IPS DF 4.7 (cell line): ENCODE measurements around the gene ZBED5.

Source experiments
- DNase-seq: peaks from one replicate; pipeline ENCODE4 v3.0.0-alpha.2; 2013; ENCODE audit warnings: low spot score; ENCODE audit errors: extremely low read depth

The ZBED5 gene

DNA sequence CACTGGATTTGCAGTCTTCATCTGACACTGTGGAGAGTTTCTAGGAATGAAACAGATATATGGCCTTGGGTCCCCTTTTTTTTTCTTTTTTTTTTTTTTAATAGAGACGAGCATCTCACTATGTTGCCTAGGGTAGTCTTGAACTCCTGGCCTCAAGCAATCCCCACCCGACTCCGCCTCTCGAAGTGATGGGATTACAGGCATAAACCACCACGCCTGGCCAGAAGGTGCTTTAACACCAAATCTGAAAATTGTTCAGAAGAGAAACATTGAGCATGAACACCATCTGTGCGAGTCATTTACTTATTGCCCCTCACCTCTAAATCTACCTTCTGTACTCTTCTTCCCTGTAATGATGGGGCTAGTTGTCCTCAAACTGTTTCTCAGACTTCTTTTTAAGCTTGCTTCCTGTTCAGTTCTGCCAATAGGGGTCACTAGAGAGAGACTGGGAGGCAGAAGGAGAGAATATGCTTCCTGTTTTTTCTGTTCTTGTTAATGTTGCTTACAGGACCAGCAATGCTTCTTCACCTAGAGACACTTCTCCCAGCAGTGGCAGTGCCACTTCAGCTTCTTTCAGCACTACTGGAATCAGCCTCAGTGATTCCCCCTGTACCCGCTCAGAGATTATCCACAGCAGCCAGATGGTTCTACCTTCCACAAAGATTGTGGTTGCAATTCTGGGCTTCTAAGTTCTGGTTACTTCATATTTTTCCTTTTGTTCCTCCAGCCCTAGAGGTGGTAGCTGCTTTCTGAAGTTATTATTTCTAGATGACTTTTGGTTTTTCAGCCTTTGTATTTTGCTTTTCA, 20.8 kb upstream of the ZBED5 start:
- DNase-seq = peak; percentile 53

DNA sequence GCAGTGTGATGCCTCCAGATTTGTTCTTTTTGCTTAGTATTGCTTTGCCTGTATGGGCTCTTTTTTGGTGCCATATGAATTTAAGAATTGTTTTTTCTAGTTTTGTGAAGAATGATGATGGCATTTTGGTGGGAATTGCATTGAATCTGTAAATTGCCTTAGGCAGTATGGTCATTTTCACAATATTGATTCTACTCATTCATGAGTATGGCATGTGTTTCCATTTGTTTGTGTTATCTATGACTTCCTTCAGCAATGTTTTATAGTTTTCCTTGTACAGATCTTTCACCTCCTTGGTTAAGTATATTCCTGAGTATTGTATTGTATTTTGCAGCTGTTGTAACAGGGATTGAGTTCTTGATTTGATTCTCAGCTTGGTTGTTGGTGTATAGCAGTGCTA, 18.3 kb upstream of the ZBED5 start:
- no peak for DNase-seq

DNA sequence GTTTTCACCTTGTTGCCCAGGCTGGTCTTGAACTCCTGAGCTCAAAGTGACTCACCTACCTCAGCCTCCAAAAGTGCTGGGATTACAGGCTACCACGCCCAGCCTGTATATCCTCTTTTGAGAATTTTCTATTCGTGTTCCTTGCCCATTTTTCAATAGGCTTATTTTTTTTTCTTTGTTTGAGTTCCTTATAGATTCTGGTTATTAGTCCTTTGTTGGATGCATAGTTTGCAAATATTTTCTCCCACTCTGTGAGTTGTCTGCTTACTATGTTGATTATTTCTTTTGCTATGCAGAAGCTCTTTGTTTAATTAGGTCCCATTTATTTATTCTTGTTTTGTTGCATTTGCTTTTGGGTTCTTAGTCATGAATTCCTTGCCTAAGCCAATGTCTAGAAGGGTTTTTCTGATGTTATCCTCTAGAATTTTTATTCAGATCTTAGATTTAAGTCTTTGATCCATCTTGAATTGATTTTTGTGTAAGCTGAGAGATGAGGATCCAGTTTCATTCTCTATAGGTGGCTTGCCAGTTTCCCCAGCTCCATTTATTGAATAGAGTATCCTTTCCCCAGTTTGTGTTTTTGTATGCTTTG, 17.7 kb upstream of the ZBED5 start:
- no peak for DNase-seq

DNA sequence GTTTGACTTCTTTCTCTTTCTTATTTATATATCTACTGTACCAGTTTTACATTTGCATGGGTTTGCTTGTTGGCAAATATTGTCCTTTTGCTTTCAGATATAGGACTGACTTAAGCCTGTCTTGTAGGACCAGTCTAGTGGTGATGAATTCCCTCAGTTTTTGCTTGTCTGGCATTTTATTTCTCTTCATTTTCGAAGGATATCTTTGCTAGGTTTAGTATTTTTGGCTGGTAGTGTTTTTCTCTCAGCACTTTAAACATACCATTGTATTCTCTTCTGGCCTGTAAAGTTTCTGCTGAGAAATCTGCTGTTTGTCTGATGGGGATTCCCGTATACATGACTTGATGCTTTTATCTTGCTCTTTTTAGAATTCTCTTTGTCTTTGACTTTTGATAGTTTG, 14.2 kb upstream of the ZBED5 start:
- no peak for DNase-seq

DNA sequence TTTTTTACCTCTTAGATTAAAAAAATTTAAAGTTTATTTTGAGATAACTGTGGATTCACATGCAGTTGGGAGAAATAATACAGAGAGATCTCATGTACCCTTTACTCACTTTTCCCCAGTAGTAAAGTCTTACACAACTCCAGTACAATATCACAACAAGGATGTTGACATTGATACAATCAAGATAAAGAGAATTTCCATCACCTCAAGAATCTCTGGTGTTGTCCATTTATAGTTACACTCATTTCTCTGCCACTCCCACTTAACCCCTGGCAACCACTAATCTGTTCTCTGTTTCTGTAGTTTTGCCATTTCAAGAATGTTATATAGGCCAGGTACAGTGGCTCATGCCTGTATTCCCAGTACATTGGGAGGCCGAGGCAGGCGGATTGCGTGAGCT, 10.5 kb upstream of the ZBED5 start:
- DNase-seq = no peak

DNA sequence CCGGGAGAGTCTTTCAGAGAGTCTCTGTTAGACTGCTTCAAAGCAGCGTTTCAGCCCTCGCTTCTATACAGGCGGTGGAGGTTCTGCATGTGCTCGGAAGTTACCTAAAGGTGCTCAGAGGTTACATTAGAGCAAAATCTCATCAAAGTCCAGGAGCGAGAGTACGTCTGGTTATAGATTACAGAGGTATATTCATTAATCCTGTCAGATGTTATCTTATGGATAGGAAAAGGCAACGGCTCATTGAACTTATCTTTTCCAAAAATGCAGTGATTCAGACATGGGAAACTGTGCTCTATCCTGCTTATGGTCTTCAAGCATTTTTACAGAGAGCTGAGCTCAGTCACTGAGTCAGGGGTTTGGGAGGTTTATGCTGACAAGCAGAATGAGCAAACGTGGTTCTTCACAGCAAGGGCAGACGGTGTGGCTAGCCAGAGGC, 9.1 kb upstream of the ZBED5 start:
- DNase-seq = no peak

DNA sequence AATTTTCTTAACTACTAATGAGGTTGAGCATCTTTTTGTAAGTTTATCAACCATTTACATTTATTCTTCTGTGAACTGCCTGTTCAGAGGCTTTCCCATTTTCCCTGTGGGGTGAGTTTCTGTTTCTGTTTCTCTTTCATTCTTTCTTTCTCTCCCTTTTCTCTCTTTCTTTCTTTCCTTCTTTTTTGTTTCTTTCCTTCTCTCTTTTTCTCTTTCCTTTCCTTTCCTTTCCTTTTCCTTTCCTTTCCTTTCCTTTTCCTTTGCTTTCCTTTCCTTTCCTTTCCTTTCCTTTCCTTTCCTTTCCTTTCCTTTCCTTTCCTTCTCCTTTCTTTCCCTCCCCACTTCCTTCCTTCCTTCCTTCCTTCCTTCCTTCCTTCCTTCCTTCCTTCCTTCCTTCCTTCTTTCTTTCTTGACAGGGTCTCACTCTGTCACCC, 8.0 kb upstream of the ZBED5 start:
- no peak for DNase-seq

DNA sequence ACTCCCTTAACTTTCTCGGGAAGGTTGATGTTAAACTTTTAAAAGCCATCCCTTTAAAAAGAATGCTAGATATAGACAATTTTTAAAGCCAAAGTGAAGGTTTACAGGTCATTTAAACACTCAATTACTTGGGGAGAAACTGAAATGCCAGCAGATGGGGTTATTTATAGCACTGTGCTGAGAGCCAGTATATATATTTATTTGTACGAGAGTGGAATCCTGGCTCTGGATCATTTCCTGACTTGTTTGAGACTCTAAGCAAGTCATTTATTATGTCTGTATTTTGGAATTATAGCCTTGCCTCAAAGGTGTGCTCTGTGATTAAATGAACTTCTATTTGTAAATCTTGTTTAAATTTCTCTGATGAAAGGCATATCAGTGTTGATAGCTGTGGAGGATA, 6.8 kb upstream of the ZBED5 start:
- DNase-seq = no peak

DNA sequence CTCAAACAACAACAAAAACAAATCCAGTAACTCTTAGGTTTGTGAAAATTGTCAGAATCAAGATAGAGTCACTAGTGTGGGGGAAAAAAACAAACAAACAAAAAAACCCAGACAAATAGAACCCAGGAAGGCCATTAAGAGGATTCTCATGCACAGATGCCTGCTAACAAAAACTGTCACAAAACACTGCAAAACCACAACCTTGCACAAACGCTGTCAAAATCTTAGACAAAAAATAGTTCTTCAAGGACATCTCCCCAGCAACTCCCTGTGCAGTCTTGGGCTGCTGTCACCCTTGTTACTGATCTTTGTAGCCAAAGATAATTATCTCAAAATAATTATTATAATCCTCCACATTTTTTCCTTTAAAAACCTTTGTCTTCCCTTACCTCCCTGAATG, 4.6 kb upstream of the ZBED5 start:
- no peak for DNase-seq

DNA sequence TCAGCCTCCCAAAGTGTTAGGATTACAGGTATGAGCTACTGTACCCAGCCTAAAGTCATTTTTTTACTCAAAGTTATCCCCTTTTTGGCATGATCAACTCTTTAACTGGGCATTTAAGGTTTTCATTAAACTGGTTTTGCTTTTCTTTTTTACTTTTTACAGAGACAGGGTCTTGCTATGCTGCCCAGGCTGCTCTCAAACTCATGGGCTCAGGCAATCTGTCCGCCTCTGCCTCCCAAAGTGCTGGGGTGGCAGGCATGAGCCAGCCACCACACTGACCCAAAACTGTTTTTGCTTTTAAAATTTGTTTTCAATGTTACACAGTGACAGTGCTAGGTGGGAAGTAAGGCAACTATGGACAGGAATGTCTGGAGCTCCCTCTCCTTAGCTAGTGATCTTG, 3.9 kb upstream of the ZBED5 start:
- no peak for DNase-seq

DNA sequence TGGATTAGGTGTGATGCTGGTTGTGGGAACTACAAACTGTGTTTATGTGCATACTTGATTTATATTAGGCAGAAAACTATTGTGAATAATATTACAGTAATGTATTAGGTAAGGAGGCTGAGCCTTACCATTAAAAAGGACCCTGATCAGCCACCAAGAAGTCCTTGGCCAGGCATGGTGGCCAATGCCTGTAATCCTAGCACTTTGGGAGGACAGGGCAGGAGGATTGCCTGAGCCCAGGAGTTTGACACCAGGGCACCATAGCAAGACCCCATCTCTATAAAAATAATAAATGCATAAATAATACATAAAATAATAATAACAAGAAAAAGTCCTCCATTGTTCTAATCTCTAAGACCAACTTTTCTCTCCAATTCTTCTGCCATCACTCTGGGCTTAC, 3.2 kb upstream of the ZBED5 start:
- DNase-seq = no peak

DNA sequence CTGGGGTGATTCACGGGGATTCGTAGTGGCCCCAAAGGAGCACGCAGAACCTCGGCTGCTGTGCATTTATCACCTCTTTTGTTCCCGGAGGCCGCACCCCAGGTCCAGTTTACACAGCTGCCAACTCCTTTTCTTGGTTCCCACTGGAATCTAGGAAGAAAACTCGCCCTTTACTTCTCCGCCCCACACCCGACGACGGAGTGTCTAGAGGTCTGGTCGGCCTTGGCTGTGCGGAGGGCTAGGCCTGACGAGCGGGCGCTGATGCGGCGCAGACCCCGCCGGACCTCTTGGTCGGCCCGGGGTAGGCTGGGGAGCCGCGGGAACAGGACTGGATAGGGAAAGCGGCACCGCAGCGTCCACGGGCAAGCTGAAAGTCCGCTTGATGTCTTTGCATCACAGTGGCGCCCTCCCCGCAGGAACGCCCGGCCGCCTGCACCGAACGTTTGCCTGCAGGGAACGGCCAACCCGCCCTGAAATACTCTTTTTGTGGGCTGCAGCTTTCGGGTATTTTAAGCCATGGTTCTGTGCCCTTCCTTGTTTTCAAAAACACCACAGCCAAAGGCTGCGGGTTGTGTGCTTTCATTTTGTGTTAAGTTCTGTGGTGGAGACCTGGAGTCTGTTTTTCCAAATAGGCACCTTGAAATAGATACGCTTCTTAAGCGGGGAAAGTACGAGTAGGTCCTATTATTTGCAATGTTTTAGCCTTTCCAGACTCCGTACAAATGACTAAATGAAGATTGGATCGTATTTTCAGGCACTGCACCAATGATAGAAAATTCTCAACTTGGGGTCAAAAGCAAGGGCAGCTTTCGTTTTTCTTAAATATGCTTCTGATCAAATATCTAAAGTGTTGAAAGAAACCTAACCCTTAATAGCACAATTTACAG, 829 bp upstream of the ZBED5 start:
- DNase-seq = no peak

DNA sequence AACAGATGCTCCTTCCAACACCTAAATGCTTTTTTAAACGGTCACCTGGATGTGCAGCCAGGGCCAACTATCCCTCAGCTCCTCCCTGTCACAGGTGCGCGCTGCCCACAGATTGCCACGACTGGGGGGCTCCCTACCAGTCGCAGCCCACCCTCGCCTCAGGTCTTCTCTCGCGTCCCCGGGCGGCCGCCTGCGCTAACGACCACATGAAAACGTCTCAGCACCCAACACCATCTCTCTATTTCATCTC, 469 bp downstream of the ZBED5 start:
- DNase-seq = no peak

DNA sequence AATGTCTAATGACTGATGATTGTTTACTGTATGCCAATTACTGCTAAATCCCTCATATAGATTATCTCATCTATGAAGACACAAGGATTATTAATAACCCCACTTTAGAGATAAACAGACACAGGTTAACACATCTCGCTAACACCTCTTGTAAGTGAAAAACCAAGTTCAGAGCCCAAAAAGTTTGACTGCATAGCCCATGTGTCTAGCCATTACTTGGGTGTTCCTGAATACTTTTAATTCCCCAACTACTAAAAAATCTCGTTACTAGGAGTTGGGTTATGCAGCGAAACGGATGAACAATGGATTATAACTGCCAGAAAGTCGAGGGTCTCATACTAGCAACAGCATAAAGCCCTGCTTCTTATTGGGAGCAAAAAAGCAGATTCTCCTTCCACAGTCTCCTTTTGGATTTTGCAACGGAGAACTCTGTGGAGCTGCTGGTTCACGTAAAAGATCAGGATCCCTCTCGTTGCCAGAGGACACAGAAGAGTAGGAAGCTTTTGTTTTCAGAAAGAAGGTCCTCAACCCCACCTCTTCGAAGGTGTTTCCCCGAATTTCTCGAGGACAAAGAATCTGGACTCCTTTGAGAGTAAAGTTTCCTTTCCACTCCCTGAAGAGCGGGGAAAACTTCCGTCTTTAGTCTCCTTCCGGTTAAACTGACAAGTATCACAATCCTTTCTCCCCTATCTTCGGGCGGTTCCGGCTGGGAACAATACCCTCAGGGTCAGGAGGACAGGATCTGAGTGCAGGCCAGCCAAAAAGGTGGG, 979 bp downstream of the ZBED5 start:
- no peak for DNase-seq

DNA sequence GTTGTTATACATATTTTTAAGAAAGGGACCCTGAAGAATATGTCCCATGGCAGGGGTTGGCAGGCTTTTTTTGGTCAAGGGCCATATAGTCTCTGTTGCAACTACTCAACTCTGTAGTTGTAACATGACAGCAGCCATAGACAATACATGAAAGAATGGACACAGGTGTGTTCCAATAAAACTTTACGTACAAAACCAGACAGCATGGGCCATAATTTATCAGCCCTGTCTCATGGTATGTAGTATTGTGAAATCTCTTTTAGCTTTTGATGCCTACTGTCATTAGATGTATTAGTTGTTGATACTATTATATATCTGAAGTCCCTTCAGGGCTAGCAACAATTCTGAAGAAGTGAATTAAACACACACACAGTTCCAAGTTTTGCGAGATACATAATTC, 2.6 kb downstream of the ZBED5 start:
- no peak for DNase-seq

DNA sequence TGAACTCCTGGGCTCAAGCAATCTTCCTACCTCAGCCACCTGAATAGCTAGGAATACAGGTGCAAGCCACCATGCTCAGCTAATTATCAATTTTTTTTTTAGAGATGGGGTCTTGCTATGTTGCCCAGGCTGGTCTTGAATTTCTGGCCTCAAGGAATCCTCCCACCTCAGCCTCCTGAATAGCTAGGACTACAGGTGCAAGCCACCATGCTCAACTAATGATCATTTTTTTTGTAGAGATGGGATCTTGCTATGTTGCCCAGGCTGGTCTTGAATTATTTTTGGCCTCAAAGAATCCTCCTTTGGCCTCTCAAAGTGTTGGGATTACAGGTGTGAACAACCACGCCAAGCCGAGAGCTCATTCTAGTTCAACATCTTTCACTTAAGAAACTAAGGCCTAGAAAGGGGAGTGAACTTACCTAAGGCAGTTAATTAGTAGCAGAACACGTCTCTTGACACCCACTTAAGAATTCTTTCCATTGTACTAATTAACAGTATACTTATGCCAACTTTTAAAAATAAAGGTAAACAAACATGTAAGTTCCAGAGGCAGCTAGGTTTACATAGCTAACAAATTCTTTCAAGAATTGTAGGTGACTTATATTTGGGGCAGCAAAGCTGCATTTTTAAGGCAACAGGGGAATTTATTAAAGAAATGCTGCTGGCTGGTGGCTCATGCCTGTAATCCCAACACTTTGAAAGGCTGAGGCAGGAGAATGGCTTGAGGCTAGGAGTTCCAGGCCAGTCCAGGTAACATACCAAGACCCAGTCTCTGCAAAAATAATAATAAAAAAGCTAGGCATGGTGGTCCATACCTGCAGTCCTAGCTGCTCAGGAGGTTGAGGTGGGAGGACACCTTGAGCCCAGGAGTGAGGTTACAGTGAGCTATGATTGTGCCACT, 9.6 kb downstream of the ZBED5 start:
- DNase-seq = no peak

DNA sequence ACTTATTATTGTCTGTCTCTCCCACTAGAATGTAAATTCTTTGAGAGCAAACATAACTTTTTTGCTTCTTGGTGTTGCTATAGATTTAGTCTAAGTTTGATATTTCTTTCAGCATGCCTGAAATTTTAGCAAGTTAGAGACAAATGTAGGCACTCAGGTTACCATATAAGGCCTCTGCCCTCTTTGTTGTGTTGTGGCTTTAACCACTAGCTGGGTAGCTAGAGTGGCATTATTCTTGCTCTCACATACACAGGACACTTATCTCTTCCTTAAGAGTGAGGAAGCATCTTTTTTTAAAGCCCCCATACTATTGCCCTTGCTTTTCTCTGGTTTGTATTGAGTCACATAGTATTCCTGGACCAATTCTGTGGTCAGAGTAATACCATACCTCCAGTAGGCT, 11.2 kb downstream of the ZBED5 start:
- no peak for DNase-seq

DNA sequence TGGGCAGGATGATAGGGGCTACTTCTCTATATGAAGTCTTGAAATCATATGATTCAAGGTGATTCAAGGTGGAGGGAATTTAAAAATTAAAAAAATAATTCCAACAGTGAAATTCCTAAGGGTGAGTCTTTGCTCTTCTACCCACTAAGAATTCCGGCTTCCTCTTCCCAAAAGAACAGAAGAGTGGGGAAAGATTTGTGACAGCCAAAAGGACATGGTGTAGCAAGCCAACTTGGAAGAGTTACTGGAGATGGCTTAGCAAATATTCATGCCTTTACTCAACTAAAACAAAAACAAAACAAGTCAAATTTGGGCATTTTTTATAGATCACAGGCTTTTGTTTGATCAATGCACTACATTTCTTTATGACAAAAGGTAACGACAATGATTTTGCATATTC, 12.3 kb downstream of the ZBED5 start:
- no peak for DNase-seq

DNA sequence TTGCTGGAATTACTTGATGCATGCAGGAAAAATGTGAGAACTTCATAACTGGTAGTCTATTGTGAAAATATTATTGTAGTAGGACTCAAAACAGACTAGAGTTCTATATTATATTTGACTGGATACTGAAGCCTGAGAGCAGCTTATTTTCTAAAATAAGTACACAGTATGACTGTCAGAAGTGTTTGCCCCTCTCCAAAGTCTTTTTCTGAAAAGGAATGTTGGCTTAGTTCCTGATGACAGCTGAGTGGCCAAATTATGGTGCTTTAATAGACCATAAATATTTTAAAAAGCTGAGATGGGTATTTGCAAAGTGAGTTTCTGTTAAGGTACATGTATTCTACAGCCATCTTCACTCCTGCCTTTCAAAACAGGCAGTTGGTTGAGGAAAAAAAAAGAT, 13.1 kb downstream of the ZBED5 start:
- no peak for DNase-seq

DNA sequence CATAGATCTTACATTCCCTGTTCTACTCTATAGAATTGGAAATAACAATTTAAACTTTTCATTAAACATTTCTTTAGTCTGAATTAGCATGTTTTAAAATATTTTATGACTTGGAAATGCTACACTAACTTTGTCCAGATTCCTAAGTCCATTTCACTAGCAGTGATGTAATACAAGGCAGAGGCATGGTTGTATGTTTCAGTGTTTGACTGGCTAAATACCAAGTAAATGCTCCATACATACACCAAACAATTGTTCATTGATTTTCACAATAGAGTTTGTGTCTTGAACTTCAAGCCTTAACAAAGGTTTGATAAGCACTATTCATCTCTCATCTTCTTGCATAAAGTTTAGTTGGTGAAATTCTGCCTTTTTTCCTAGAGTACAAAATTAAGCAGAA, 13.5 kb downstream of the ZBED5 start:
- no peak for DNase-seq

DNA sequence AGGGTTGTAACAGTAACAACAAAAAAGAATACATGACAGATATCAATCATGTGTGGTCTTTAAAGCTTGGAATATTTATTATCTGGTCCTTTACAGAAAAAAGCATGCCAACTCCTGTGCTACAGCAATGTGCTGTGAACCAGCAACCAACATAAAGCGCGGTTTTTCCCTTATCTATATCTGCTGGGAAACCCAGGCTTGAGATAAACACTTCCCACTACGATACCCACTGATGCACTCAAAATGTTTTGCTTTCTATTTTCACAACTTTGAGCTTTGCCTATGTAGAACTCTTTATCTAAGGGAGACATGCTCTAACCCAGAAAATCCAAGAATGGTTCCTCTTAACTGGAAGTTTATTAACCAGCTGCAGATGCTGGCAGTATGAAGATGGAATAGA, 19.0 kb downstream of the ZBED5 start:
- DNase-seq = no peak
